Measurements from ENCODE around the gene COLEC11. TPM values are rescaled to one million over a fixed set of nuclear protein-coding genes. Genes with fewer than 3 reads are reported as not detected.

COLEC11 gene
- total RNA-seq, 1 experiment from 2014 or later, result 0.39 TPM

DNA sequence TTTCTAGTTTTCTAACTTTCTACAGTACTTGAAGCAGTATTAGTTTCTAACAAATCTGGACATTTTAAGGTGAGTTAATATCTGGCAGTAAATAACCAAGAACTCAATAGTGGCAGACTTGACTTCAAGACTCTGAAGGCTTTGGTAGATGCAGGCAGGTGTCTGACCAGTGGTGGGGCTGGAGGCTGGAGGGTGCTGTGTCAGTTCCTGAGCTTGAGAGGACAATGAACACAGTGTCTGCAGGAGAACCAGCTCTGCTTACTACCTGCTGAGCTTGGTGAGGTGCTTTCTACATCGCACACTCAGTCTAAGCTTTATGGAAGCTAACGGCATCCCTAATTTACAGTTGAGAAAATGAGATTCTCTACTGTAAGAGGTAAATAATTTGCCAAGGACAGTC lies 84.3 kb downstream of the COLEC11 start:
- Mint-ChIP-seq H3K36me3 (ENCODE audit: insufficient read depth in 1 of 3, low read depth in 3 of 3) (no peaks in the 10 kb centered on the region), H3K9me3 (no peaks in the 10 kb centered on the region; a peak in 1 of 5 replicates)
- WGBS (ENCODE audit: extremely low coverage, insufficient read length, low lambda C conversion rate), result no CpG with 5 or more reads among the region's 2 CpGs

More for the DNA sequence above, 84.3 kb downstream of the COLEC11 start:
- H3K27ac Mint-ChIP-seq, result no peak overlapping the region
- Histone ChIP-seq H4K20me1 (ENCODE audit: control insufficient read depth, insufficient read depth, insufficient read length) (no peaks in the 10 kb centered on the region), H3K23me2 (ENCODE audit: insufficient read length, low read depth, low read length, poor library complexity, severe bottlenecking) (no peaks in the 10 kb centered on the region), H3K18ac (ENCODE audit: insufficient read length, low read depth, low read length) (no peak overlapping the region), H3K9me3 (ENCODE audit: control insufficient read depth, low read depth, low read length) (no peaks in the 10 kb centered on the region), H2BK120ac (ENCODE audit: low read depth, low read length, poor library complexity, severe bottlenecking) (no peak overlapping the region), H2AFZ (ENCODE audit: low read length) (no peak overlapping the region), H4K8ac (replicated peaks; ENCODE audit: insufficient read length, low read depth, low read length) (no peak overlapping the region), H3K4ac (ENCODE audit: low read depth, low read length) (no peak overlapping the region), H3K14ac (ENCODE audit: insufficient read depth, low read length) (no peak overlapping the region), H3K4me2 (ENCODE audit: insufficient read depth, insufficient read length, low read length) (no peak overlapping the region), H3K56ac (ENCODE audit: insufficient read length, low read depth, low read length) (no peak overlapping the region), H2BK20ac (ENCODE audit: low read depth, low read length, poor library complexity, severe bottlenecking) (no peak overlapping the region), H3K9ac (ENCODE audit: extremely low read depth, insufficient read length, low read length) (no peak overlapping the region), H3T11ph (ENCODE audit: low read length) (no peak overlapping the region), H3K23ac (ENCODE audit: insufficient read length, low read depth, low read length) (no peak overlapping the region), H2BK5ac (ENCODE audit: insufficient read length, low read length) (no peak overlapping the region), H3K79me2 (ENCODE audit: insufficient read depth, low read length) (no peaks in the 10 kb centered on the region), H3K79me1 (ENCODE audit: insufficient read depth, low read depth, low read length, poor library complexity, severe bottlenecking) (no peaks in the 10 kb centered on the region), H4K91ac (ENCODE audit: insufficient read length, low read depth, low read length) (no peak overlapping the region), H2BK15ac (ENCODE audit: low read depth, low read length) (no peak overlapping the region), H3K27me3 (ENCODE audit: insufficient read depth, low read length) (no peaks in the 10 kb centered on the region), H4K5ac (ENCODE audit: insufficient read length, low read depth, low read length) (no peak overlapping the region), H2BK12ac (ENCODE audit: insufficient read length, low read depth, low read length) (no peak overlapping the region), H2AK5ac (ENCODE audit: insufficient read length, low read length) (no peak overlapping the region), H3K27ac (ENCODE audit: insufficient read length, low read depth, low read length) (no peak overlapping the region), H3K4me1 (ENCODE audit: insufficient read depth, low read length) (no peaks in the 10 kb centered on the region)
- peaks cover 13% of the 10 kb centered on the region for H3K27me3 Mint-ChIP-seq (ENCODE audit: low read depth)
- H3K4me1 Mint-ChIP-seq, result no peaks in the 10 kb centered on the region
- no peak overlapping the region for H3K4me3 Mint-ChIP-seq
- no peak for DNase-seq
- TF ChIP-seq, protein P1, sequence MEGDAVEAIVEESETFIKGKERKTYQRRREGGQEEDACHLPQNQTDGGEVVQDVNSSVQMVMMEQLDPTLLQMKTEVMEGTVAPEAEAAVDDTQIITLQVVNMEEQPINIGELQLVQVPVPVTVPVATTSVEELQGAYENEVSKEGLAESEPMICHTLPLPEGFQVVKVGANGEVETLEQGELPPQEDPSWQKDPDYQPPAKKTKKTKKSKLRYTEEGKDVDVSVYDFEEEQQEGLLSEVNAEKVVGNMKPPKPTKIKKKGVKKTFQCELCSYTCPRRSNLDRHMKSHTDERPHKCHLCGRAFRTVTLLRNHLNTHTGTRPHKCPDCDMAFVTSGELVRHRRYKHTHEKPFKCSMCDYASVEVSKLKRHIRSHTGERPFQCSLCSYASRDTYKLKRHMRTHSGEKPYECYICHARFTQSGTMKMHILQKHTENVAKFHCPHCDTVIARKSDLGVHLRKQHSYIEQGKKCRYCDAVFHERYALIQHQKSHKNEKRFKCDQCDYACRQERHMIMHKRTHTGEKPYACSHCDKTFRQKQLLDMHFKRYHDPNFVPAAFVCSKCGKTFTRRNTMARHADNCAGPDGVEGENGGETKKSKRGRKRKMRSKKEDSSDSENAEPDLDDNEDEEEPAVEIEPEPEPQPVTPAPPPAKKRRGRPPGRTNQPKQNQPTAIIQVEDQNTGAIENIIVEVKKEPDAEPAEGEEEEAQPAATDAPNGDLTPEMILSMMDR (conservative IDR thresholded peaks at IDR 0.05), result no peak

All from H9 (cell line).